Measurements from ENCODE around the gene TECPR1.
"Not testable (repeated sequence)": the region's sequence is repeated elsewhere in the genome, so short reads cannot be mapped to it uniquely, and the experiment has no call there.

TECPR1 gene

DNA sequence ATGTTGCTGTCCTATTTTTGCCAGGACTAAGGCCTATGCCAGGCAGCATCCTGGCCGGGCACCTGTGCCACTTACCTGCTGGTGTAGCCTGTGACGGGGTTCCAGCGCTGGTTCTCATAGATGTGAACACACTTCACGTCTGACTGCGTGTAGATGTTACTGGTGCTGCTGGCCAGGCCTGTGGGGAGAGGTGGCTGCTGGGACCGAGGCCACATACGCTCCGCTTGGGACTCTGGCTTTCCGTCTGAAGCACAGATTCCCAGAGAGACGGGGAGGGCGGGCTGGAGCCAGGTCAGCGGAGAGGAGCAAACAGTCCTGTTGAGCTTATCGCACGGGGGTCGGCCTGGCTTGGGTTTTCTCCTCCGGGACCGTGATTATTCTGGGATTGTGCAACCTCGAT, 24.1 kb downstream of the TECPR1 start:
- no peak for DNase-seq

DNA sequence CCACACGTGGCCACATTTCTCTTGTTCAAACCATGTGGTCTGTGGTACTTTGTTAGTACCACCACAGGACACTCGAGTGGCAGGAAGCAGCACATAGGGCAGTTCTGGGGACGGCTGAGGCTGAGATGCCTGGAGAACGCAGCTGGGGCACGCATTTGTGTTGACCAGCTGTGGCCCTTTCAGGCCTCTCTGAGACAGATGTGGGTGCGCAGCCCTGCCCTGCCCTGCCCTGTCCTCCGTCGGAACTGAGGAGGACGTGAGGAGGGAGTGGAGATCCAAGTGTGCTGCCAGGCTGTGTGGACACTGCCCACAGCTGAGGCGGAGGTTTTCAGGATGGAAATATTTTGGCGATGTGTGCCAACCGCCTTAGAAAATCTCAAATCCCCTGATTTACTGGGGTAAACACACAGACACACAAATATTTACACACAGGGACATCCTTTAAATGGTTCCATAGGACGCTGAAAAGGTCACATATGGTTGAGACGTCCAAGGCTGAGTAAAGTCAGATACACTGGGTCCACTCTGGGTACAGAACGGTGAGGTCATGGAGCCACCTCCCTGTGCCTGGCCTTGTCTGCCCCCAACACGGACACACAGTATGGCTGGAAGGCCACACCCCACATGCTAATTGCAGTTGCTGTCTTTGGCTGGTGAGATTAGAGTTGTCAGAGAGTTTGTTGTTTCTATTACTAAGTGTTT, 26.0 kb downstream of the TECPR1 start:
- no peak for DNase-seq

DNA sequence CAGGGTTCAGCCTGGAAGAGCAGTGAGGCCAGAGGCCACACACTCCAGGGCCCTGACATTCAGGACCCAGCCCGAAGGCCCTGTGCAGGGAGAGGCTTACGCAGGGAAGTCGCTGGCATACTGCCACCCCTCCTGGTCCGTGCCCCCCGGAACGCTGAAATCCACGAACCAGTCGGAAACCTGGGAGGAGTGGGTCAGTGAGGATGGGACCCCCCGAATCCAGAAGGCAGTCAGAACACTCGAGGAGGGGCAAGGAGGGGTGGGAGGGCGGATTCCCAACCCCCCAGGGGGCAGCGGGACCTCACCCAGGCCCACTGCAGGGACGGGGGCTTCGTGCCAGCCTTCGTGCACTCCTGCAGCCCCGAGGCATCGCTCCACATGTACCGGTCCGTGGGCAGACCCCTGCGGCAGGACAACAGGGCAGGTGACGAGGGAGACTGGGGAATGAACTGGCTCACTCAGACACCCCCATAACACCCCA, 27.3 kb downstream of the TECPR1 start:
- DNase-seq: no peak

DNA sequence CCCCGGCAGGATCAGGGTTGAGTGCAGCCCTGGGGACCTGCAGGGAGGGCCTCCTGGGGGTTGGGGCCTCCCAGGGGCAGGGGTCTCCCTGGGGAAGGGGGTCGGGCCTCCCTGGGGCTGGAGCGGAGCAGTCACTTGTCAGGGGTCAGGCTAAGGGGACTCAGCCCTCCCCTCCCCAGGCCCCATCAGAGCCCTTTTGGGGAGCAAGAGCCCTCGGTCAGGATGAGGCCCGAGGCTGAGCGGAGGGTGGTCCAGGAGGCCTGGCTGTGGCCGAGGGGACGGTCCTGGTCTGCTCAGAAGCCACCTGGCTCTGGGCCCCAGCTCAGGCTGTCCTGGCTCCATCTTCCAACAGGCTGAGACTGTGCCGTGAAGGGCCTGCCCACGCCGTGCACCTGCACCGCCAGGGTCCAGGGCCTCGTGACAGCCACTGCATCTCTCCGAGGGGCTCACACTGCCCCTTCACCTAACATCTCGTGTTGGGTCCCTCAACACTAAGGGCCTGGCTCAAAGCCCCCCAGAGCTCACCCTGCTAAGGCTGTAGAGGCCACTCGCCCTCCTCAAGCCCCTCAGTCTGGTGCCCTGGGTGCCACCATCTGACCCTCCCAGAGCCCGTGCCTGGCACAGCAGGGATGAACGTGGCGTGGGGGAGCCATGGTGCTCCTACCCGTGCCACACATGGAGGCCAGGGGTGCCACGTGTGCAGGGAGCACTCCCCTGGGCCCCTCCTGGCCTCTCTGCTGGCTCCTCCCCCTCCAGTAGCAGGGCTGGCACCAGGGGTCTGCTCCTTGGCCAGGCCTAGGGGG, 27.9 kb downstream of the TECPR1 start:
- DNase-seq: no peak

DNA sequence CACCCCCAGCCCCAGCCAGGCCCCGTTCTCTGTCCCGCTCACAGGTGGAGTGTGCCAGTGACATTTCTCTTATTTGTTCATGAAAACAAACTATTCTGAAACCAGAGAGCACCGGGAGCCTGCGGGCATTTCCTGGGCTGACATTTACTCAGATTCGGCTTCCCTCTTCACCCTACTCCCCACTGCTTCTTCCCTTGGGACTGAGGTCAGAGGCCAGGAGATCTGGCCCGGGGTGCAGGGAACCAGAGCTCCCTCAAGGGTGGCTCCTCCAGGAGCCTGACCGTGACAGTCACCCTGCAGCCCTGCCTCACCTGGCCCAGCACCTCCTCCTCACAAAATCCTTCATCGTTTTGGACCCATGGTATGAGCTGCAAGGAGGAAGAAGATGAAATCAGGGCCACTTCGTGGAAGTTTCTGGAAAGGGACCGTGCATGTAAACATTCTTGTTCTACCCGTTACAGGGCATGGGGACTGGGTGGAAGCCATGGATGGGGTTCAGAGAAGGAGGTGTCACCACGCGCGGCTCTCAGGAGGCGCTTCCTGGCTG, 28.6 kb downstream of the TECPR1 start:
- no peak for DNase-seq

DNA sequence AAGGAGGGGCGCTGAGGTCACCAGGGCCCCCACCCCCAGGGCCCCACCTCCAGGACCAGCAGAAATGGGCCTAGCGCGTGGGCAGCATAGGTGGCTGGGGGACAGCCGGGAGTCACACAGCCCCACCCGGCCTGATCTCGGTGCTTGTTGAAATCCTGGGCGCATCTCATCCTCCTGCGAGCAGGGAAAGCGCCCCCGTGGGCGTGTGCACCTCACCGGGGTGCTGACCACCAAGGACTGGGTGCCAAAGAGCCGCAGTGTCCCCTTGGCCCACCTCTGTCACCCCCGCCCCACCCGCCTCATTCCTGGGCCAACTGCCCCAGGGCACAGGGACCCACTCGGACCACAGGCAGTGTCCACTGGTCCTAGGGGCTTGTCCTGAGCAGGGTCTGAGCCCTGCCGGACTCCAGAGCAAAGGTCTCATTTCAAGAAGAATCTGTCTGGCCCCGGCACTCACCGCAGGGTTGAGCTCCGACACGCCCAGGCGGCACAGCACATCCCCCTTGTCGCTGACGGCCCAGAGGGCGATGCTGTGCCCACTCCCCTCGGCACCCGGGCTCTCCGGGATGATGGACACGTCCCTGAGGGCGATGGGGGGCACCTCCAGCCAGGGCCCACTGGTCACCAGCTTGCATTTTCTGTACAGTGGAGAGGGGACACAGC, 29.4 kb downstream of the TECPR1 start:
- DNase-seq: no peak

DNA sequence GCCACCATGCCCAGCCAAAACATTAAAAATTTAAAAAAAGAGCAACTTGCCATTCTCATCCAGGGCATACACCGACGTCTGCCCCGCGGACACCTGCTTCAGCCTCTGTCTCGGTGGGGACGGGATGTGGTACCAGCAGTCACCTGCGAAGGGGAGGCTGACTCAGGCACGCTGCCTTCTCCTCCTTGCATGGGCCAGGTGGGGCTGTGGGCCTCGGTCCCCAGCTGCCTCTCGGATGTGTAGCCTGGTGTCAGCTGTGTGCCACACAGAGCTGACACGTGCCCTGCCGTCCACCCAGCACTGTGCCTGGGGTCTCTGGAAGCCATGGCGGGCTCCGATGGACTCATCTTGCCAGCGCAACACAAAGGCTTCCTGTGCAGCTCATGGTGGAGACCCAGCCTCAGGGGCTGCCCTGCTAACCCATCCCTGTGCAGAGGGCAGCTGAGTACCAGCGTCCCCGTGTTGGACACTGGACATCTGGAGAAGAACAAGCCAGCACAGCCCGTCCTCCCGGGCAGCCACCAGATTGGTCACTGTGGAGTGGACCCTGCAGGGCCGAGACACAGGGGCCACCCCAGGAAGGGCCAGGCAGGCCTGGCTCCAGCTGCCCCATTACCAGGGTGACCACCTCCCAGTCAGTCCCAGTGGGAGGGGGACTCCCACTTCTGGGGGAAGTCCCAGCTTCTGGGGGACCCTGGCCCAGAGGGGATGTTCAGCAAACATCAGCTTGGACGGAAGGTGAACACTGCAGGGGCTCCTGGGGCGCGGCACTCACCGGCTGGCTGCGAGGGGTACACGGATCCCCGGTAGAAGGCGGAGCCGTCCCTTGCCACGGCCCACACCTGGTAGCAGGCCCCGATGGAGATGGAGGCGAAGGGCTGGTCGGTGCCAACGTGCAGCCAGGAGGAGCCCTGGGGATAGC, 30.2 kb downstream of the TECPR1 start:
- DNase-seq: no peak

DNA sequence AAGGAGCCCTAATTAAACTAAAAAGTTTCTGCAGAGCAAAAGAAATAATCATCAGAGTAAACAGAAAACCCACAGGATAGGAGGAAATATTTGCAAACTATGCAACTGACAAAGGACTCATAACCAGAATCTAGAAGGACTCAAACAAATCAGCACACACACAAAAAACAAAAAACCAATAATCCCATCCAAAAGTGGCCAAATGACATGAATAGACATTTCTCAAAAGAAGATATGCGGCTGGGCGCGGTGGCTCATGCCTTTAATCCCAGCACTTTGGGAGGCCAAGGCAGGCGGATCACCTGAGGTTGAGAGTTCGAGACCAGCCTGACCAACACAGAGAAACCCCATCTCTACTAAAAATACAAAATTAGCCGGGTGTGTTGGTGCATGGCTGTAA, 32.6 kb downstream of the TECPR1 start:
- DNase-seq: not testable (repeated sequence)

DNA sequence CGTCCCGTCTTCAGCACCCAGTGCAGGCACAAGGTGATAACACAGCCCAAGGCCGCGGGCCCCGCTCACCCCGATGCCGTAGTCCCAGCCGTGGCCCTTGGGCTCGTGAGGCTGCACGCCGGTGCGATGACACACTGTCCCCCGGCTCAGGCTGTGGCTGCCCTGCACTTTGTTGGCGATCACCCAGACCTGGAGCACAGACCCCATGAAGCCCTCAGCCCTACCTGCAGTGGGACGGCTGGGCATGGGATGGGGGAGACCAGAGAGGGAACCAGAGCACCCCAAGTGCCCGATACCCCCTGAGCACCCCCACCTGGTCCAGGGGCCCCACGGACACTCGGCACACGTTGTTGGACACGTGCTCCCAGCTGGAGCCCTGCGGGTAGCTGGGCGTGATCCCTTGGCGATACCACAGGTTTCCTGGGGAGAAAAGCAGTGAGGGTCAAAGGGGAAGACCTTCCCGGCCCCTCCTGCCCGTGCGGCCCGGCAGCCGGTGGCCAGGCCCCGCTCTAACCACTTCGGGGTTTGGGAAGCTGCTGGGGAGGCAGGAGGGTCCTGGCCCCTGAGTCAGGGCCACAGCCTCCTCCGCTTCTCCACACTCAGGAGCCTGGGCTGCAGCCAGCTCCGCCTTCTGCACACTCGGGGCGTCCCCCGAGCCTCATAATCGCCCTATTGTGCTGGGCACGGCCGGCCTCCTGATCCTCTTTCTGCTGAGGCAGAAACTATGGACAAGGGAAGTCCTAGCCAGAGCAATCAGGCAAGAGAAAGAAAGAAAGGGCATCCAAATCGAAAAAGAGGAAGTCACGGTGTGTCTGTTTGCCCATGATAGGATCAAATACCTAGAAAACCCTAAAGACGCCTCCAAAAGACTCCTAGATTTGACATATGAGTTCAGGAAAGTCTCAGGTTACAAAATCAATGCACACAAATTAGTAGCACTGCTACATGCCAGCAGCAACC, 34.1 kb downstream of the TECPR1 start:
- peak in 51 of 56 donors; percentile 6 to 87 (median 53) for DNase-seq

DNA sequence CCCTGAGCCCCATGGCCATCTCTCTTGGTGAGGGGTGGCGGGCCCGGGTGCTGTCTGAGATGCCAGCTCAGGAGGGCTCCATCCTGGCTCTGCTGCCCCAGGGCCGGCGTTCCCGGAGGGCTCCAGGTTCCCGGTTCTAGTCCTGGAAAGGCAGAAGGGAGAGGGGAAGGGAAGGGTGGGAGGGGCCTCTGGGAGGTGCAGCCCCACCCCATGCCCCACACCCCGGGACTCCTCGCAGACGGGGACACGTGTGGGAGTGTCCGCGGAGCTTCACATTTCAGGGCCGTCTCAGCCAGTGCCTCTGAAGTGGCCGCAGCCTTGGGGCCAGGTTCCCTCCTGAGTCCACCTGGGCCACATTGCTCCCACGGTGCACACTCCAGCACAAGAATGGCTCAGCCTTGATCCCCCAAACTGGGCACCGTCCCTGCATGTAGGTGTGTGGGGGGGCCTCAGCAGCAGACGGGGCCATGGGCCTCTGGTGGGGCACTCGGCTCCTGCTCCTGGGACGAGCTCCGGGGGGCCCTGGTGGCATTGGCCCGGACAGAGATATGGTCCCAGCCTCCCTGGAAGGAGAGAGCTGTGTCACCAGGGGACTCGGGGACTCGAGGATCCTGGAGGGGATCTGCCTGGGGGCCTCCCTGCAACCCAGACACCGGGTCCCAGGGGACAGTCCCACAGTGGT, 35.0 kb downstream of the TECPR1 start:
- DNase-seq: no peak

DNA sequence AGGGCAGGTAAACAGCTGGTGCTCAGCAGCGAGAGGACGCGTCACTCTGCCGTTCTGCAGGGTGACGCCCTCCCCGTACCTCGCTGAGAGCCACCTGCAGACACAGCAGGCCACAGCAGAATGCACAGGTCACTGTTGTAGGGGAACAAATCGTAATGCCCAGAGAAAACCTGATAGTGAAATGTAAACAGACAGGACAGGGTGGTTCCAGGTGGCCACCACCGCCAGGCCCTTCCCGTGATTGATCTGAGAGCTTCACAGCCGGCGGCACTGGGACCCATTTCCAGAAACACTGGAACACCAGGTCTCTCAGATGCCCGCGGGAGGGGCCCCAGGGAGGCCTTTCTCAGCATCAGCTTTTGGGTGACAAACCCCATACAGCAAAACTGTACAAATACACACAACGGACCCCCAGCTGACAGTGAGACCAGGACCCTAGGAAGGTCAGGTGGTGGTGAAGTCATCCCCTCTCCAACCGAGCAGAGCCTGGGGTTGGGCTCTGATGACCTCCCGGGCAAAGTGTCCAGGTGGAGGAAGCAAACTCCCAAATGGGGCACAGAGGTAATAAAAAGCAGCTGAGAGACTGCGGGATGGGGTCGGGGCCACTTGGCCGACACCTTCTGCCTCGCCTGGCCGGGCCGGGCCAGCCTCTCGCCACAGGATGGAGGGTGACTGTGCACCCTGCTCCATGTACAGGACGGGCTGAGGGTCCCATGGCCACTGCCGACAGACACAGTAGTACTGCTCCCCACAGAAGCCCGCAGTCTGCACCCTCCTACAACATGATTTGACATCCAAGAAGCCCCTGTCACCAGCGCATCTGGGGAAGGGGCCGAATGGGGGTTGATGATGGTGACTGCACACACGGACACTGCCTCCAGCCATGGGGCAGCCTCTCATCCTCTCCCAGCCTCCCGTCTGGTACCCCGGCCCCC, 36.2 kb downstream of the TECPR1 start:
- DNase-seq: no peak

DNA sequence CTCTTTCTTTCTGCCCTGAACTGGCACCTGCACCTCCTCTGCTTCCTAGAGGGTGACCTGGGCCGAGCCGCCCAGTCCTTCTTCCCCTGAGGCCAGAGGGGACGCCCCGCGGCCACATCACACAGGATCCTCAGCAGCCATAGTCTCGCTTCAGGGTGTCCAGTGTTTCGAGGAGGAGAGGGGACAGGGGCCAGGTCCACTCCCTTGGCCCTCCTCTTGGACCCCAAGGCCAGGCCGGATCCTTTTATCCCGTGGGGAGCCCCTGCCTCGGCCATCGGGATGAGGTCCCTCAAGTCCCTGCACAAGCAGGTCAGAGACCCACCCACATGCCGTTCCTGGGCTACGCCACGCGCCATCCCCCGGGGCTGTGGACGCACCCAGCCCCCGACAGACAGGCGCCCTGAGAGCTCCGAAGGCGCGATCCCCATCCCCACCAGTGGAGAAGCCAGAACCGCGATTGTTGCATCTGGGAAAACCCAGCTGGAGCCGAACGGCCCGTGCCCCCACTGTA, 37.2 kb downstream of the TECPR1 start:
- no peak for DNase-seq

DNA sequence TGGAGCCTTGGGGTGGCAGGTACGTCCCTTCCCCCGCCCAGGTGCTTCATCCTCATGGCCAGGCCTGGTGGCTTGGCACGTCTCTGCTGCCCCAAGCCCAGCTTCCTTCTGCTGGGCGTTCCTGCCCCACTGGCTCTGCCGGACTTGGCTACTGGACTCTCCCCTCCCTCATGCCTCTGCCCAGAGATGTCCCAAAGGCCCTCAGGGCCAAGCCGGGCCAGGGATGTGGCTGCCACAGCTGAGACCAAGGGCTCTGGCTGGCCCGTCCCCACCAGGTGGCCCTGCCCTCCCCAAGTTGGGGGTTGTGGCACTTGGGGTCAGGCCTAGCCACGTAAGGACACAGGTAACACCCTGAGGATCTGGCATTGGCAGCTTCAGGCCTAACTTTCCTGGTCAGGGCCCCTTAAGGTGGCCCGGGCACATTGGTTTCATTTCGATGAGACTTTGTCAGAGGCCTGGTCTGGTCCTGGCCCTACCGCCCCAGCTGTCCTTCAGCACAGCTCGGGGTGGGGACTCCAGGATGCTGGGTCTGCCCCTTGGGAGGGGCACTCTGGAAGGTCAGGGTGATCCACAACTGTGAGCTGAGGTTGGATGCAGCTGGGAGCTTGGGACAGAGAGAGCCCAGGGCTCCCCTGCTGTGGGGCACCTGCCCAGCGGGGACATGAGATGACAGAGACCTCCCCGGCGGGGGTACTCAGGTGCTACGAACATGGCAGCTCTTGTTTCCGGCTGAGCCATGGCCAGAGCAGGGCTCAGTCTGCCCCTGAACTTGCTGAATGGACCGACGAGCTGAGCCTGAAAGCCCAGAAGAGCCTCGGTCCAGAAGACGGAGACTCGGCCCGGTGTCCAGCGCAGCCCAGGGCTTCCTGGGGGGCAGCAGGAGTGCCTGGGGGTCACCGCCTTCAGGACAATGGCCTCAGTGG, 37.9 kb downstream of the TECPR1 start:
- no peak for DNase-seq

DNA sequence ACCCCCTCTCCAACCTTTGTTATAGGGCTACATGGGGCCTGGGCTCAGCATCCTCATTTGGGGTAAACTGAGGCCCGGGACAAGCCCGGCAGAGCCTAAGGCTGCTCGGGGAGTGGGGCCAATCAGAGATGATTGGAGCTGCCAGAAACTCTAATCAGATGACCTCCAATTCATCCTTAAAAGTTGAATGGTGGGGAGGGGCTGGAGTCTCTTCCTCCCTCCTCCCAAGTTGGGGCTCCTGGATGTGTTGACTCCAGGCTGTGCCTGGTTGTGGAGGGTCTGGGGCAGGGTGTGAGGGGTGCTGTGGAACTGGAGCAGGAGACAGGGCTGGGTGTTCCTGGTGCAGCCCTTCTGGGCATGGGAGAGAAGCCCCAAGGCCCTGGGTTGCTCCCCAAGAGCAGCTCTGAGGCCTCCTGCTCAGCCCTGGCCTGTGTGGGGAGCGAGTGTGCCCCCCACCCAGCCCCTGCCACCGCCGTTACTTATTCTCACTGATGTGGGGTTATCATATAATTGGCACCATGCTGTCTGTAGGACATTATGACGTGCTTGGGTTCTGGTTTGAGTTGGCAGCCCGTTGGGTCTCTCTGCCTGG, 38.6 kb downstream of the TECPR1 start:
- no peak for DNase-seq

DNA sequence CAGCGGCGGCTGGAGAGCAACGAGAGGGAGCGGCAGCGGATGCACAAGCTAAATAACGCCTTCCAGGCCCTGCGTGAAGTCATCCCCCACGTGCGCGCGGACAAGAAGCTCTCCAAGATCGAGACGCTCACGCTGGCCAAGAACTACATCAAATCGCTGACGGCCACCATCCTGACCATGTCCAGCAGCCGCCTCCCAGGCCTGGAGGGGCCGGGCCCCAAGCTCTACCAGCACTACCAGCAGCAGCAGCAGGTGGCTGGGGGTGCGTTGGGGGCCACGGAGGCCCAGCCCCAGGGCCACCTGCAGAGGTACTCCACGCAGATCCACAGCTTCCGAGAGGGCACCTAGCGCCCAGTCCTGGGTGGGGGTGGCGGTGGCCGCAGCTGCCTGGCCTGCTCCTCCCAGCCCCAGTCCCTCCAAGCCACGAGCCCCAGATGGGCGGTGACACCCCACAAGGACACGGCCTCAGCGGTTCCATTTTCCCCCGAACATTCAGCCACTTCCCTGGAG, 39.4 kb downstream of the TECPR1 start:
- no peak for DNase-seq

Measured in amygdala (tissue), 56 donors.